GM12873 (cell line): ENCODE results near the gene NVL.

Experiments
- CTCF ChIP-seq: IDR thresholded peaks from 2 replicates; pipeline ENCODE4 v1.5.1; 2012; ENCODE audit warnings: low read depth, mild to moderate bottlenecking, moderate library complexity, low read length, control low read depth; ENCODE audit not compliant: insufficient read depth; ENCODE audit errors: missing control alignments

Gene NVL

DNA sequence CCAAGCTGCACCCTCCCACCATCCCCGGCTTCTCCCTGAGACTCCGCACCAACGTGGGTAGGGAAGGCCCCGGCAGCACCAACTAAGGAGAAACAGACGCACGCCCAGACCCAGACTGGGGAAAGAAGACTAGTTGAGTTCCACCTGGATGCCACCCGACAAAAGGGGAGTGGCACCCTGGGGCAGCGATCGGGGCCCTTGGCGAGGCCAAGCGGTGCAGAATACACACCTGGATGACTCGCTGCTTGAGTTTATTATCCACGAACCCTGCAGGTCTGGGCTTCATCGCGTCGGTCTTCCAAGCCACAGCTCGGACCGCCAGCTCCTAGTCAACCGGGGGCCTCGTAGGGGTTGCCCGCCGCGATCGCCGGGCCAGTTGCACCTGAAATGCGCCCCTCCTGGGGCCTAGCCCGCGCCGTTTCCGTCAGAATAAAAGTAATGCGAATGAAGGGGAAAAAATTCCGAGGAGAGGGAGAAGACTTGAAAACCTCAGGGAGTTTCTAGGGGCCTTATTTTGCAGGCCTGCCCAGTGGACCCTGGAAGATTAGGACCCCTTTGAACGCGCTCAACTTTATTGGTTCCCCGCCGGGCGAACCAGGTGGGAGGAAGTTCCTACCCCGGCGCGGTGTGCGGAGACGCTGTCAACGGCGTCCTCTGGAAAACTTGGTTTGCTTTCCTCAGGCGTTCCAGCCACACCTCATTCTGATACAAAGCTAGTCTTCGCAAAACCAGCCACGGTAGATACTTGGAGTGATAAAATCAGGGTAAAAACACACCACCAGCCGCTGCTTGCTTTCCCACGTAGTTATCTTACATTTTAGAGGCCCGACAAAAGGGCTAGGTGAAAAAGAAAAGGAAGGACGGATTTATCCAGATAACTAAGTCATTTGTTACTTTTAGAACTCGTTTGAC lies at the start of gene NVL:
TSS of gene NVL (minus strand) at position 331 of the 912 bp plus-strand sequence. CDS start at position 286, 45 bp downstream.
- no peak for TF ChIP-seq CTCF

GRCh38 chr1:224378855-224379631 lies 49.1 kb upstream of the NVL start:
- TF ChIP-seq CTCF: no peak

DNA sequence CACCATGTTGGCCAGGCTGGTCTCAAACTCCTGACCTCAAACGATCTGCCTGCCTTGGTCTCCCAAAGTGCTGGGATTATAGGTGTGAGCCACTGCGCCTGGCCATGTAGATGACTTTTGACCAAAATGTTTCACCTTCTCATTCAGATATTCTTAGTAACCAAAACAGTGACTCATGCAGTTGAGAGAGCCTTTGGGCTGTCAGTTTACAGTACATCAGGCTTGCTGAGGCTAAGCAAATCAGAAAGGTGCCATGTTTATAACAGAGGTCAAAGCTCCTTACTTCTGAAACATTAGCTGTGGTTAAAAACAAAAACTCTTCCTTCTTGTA lies 47.7 kb upstream of the NVL start:
- no peak for TF ChIP-seq CTCF

DNA sequence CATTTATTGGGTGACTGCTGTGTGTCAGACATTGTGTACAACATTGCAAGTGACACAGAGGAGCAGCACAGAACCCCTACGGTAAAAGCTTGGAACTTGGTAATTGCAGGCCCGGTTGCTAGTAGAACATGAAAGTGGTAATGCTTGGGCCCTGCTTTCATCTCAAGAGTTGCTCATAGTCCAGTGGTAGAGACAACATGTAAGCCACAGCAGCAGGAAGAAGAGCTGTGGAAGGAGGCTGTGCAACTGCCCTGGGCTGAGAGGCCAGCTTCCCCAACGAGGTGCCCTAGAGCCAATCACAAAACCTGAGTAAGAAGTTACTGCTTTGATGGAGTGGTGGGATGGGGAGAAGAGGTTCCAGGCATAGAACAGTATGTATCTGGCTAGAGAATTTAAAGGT lies 45.1 kb upstream of the NVL start:
- no peak for TF ChIP-seq CTCF

DNA sequence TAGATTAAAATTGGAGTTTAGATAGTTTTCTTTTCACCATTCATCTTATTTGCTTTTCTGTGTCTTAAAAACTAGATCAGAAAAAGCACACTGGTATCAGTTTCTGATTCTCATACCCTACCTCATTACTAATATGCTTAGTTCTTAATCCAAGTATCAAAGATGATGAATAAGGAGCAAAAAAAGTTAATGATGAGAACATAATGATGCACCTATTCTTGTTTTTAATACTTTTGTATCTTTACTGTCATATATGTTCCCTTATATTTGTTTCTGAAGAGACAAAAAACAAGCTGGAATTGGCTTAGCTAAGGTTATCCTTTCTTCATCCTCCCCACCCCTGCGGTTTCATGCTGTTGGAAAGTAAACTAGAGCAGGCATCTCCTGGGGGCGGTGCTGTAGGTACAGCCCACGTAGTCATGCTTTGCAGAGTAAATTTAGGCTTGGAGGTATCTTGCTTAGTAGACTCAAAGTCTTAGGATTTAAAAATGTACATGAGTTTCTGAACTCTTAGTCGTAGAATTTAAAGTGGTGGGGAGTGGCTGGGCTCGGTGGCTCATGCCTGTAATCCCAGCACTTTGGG lies 43.1 kb upstream of the NVL start:
- TF ChIP-seq CTCF: no peak

GRCh38 chr1:224368409-224368808 lies 38.4 kb upstream of the NVL start:
- TF ChIP-seq CTCF: no peak

- TF ChIP-seq CTCF: no peak
Observed at GRCh38 chr1:224359207-224359606, 29.2 kb upstream of the NVL start.
